ENCODE data around the gene NUDT17.

Gene NUDT17

DNA sequence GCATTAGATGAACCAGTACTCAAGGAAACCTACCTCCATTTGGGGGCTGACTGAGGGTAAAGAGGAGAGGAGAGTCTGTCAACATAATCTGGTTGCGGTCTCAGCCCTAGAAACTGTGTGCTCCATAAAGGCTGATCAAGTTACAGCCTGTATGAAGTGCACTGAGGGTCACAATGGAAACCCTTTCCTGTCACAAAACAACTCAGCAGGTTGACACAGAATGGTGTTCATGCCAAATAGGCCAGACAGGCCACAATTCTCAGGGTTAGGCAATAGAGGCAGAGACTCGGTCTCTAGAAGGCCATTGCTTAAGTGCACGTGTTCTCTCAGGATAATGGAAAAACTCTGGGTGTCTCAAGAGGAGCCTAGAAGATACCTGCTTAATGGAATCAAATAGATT, 44.3 kb downstream of the NUDT17 start:
- DNase-seq (ENCODE audit: low read depth in 1 of 2, low spot score in 1 of 2), result no peak

DNA sequence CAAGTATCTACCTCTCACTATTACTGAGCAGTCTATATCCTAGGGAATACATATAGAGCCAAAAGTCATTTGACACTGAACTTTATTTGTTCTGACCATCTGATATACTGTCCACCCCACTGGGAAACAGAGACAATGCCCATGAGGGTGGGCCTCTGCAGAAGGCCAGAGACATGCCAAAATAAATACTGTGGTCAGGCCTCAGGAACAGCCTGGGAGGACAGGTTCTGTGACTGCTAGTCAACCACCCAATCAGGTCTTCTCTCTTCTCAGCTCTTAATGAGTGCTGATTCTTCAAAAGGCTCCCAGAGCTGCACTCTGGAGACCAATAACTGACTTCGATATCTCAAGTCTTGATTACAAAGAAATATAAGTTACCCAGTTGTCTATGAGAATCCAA, 45.7 kb downstream of the NUDT17 start:
- no peak for DNase-seq (ENCODE audit: low read depth in 1 of 2, low spot score in 1 of 2)

DNA sequence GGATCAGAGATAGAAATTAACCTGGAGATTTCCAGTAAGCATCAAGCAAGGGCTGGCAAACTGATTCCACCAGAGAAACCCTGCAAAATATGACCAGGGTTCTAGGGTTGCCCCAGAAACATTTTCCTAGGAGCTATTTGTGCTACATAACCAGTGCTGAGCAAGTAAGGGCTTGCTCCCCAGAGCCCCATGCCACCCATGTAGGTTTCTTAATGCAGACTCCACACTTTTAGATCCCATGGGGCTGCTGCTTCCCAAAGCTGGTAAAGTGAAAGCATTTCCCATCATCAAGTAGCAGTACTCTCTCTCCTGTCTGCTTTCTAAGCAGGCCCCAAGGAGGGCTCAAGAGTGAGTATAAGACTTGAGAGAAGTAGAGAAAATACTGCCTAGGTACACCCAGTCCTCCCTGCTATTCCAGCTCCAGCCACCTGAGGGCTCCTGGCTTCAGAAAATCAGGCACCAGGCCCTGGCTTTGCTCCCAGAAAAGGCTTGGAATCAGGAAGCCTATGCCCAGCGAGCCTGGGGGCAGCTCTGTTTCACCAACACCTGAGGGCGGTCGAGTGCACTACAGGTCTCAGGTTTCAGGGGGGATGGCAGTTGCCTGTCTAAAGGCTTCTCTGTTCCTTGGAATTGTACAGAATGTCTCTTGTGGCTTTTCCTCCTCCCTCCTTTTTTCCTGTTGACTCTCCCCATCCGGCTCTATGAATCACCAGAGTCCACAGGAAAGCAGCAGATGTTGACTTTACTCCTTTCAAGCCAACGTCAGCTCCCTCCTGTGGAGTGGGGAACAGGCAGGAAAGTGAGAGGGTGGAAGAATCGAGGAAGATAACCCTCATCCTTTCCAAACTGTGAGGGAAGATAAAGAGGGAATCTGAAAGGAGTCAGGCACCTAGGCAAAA, 46.4 kb downstream of the NUDT17 start:
- DNase-seq (ENCODE audit: low read depth in 1 of 2, low spot score in 1 of 2), result peak; percentile 24 to 34

DNA sequence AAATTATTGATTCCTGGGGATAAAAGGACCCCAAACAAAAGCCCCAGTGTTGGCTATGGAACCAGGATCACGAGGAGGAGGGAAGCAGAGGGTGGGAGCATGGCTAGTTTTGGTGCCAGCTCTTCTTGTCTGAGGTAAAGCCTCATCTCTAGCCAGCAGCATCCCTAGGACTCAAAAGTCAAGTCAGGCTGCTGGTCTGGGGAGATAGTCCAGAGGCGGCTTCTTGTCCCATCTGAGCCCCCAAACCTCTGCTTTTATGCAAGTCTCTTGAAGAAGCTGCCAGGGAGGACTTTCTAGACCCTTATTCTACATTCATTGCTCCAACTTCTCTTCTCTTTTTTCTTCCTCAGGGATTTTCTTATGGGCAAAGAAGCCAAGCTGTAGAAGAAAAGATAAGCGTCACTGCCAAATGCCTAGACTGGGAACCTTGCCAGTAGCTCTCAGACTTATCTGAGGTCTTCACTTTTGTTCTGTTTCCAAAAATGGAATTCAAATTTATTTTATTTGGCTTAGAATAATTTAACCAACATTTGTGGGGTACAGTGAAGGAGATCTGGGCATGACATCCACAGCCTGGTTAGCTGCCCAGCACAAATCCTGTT, 47.2 kb downstream of the NUDT17 start:
- no peak for DNase-seq (ENCODE audit: low read depth in 1 of 2, low spot score in 1 of 2)

DNA sequence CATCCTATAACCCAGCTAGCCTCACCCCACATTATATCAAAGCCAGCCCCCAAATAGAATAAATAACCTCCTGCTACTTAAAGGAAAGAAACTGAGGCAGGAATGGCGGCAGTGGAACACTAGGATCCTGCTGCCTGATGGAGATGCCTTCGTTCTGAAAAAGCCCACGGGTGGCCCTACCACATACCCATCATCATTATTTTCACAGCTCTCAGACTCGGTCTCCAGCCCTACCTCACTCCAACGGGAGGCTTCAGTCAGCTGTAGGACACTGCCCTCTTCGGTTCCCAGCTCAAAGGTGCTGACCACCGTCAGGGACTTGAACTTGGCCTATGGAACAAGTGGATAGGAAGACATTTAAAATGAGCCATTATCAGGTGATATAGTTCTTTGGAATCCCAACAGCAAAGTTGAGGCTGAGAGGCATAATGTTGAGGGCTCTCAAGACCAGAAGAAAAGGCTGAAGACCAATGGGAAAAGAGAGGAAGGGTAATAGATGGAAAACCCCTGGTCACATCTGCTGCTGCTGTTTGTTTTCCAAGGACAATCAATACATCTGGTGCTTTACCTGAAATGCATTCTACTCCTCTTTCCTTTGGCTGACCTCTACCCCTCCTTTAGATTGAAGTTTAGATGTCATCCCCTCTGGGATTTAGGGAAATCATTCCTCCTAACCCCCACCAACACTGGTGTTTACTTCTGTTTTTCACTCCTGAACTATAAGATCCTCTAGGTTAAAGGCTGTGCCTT, 48.1 kb downstream of the NUDT17 start:
- DNase-seq (ENCODE audit: low read depth in 1 of 2, low spot score in 1 of 2), result no peak

DNA sequence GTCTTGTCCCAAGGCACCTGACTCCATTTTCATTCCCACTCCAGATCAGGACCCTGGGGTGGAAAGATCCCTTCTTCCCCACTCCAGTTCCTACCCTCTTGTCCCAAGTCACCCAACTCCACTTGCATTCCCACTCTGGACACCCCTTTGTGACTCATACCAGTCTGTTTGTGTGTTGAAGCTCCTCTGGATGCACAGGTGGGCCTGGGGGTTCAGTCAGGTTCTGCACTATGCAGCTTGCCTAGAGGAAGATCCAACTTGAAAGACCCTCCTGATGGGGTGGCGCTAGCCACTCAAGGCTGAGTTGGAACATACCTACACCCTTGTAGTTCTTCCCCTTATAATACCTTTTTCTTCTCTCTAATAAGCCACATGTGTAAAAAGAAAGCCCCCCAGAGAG, 50.0 kb downstream of the NUDT17 start:
- no peak for DNase-seq (ENCODE audit: low read depth in 1 of 2, low spot score in 1 of 2)

DNA sequence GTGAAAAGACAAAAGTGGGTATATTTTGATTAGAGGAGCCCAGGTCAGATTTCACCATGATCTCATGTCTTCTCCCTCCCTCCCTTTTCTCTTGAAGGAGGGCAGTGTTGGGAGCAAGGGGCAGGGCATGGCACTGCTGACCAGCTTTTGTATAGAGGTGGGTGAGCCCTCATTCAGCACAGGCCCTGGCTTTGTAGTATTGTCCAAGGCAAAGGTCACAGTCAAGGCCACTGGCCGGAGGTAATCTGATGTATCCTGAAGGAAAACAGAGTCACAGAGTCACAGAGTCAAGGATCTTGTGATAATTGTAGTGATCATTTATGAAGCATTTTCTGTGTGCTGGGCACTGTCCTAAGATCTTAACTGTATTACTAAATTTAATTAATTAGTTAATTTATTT, 52.5 kb downstream of the NUDT17 start:
- no peak for DNase-seq (ENCODE audit: low read depth in 1 of 2, low spot score in 1 of 2)
